Ishikawa (cell line): ENCODE measurements around the gene SLC10A7.

ENCODE experiments used
- CEBPB ChIP-seq: IDR thresholded peaks from 2 replicates; pipeline ENCODE4 v1.6.1; 2012
- CREB1 ChIP-seq: IDR thresholded peaks from 2 replicates; pipeline ENCODE4 v1.6.1; 2012; ENCODE audit warnings: low read depth
- EGR1 ChIP-seq: IDR thresholded peaks from 2 replicates; pipeline ENCODE4 v1.6.1; 2012
- EP300 ChIP-seq: IDR thresholded peaks from 2 replicates; pipeline ENCODE4 v1.6.1; 2012; ENCODE audit warnings: borderline replicate concordance
- FOXM1 ChIP-seq: IDR thresholded peaks from 2 replicates; pipeline ENCODE4 v1.6.1; 2012; ENCODE audit warnings: low read depth, borderline replicate concordance
- NFIC ChIP-seq: IDR thresholded peaks from 2 replicates; pipeline ENCODE4 v1.6.1; 2012
- RAD21 ChIP-seq: IDR thresholded peaks from 2 replicates; pipeline ENCODE4 v1.6.1; 2012; ENCODE audit warnings: low read depth
- TAF1 ChIP-seq: IDR thresholded peaks from 2 replicates; pipeline ENCODE4 v1.6.1; 2012; ENCODE audit warnings: low read depth, mild to moderate bottlenecking
- TCF12 ChIP-seq: IDR thresholded peaks from 2 replicates; pipeline ENCODE4 v1.6.1; 2012; ENCODE audit warnings: low read depth
- TEAD4 ChIP-seq: IDR thresholded peaks from 2 replicates; pipeline ENCODE4 v1.6.1; 2012
- YY1 ChIP-seq: IDR thresholded peaks from 2 replicates; pipeline ENCODE4 v1.6.1; 2012; ENCODE audit warnings: low read depth
- ZBTB7A ChIP-seq: IDR thresholded peaks from 2 replicates; pipeline ENCODE4 v1.6.1; 2012; ENCODE audit warnings: low read depth
- TF ChIP-seq, protein P1 (sequence below): IDR thresholded peaks from 2 replicates; pipeline ENCODE4 v1.6.1; 2012; ENCODE audit warnings: low read depth, mild to moderate bottlenecking
- TF ChIP-seq, protein P2 (sequence below): IDR thresholded peaks from 2 replicates; pipeline ENCODE4 v1.6.1; 2012
- TF ChIP-seq, protein P3 (sequence below): IDR thresholded peaks from 2 replicates; pipeline ENCODE4 v1.6.1; 2012

SLC10A7 gene

DNA sequence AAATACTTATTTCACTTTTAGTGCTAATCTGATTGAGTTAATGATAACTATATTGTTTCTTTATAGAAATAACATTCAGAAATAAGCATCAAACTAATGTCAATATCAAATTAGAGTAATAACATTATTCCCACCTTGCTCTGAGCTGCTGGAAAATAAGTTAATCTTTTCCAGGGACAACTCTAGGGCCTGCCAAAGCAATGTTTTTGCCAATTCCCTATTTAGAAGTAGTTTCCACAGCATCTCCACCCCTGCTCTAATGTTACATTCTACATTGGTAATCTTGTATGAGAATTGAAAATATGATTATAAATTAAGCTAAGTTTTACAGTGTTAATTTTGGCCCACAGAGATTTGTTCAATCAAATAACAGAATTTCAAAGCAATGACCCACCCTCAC, 239.1 kb downstream of the SLC10A7 start:
- TF ChIP-seq TEAD4 (no peak), TCF12 (no peak), NFIC (no peak), EGR1 (no peak), CEBPB (no peak), EP300 (no peak), ZBTB7A (no peak), FOXM1 (no peak), CREB1 (no peak), RAD21 (no peak), YY1 (no peak), TAF1 (no peak)
- TF ChIP-seq, protein P1, sequence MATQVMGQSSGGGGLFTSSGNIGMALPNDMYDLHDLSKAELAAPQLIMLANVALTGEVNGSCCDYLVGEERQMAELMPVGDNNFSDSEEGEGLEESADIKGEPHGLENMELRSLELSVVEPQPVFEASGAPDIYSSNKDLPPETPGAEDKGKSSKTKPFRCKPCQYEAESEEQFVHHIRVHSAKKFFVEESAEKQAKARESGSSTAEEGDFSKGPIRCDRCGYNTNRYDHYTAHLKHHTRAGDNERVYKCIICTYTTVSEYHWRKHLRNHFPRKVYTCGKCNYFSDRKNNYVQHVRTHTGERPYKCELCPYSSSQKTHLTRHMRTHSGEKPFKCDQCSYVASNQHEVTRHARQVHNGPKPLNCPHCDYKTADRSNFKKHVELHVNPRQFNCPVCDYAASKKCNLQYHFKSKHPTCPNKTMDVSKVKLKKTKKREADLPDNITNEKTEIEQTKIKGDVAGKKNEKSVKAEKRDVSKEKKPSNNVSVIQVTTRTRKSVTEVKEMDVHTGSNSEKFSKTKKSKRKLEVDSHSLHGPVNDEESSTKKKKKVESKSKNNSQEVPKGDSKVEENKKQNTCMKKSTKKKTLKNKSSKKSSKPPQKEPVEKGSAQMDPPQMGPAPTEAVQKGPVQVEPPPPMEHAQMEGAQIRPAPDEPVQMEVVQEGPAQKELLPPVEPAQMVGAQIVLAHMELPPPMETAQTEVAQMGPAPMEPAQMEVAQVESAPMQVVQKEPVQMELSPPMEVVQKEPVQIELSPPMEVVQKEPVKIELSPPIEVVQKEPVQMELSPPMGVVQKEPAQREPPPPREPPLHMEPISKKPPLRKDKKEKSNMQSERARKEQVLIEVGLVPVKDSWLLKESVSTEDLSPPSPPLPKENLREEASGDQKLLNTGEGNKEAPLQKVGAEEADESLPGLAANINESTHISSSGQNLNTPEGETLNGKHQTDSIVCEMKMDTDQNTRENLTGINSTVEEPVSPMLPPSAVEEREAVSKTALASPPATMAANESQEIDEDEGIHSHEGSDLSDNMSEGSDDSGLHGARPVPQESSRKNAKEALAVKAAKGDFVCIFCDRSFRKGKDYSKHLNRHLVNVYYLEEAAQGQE: no peak
- TF ChIP-seq, protein P2, sequence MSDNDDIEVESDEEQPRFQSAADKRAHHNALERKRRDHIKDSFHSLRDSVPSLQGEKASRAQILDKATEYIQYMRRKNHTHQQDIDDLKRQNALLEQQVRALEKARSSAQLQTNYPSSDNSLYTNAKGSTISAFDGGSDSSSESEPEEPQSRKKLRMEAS: no peak
- TF ChIP-seq, protein P3, sequence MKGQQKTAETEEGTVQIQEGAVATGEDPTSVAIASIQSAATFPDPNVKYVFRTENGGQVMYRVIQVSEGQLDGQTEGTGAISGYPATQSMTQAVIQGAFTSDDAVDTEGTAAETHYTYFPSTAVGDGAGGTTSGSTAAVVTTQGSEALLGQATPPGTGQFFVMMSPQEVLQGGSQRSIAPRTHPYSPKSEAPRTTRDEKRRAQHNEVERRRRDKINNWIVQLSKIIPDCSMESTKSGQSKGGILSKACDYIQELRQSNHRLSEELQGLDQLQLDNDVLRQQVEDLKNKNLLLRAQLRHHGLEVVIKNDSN: no peak

DNA sequence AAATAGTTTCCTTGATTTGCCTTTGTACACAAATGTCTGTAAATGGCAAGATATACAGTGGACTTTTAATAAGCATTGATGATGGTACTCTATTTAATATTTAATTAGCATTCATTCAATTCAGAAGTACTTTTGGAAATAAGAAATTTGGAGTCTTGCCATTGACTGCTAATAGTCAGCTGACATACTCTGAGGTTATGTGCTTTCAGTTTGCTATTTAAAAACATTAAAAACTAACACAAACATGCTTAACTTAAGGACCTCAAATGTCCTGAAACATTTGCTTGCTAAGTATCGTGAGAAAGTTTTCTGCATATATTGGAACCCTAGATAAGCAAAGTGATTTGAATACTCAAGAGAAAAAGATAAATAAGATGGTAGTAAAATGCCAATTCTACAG, 242.8 kb downstream of the SLC10A7 start:
- no peak for TF ChIP-seq TCF12
- TF ChIP-seq RAD21: no peak
- no peak for TF ChIP-seq YY1
- TF ChIP-seq TAF1: no peak
- no peak for TF ChIP-seq TEAD4
- no peak for TF ChIP-seq ZBTB7A
- TF ChIP-seq NFIC: no peak
- no peak for TF ChIP-seq CEBPB
- TF ChIP-seq EGR1: no peak
- TF ChIP-seq EP300: no peak
- no peak for TF ChIP-seq FOXM1
- TF ChIP-seq, protein P2: no peak
- TF ChIP-seq CREB1: no peak
- TF ChIP-seq, protein P3: no peak
- TF ChIP-seq, protein P1: no peak

DNA sequence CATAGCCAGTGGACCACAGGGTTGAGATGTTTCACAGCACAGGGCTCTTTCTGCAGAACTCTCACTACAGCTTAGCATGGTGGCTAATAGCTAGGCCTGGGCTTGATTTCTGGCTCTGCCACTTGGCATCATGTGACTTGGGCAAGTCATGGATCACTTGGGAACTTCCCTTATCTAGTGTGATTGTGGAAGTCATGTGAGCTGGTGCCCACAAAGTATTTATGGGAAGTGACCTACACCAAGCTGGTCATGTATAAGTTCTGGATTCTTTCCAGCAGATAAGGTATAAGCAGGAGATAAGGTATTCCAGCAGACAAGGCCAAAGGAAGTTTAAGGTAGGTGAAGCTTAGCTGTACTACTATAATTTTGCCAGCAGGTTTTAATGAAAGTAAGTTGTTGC, 246.4 kb downstream of the SLC10A7 start:
- no peak for TF ChIP-seq RAD21
- TF ChIP-seq YY1: no peak
- no peak for TF ChIP-seq ZBTB7A
- TF ChIP-seq NFIC: no peak
- no peak for TF ChIP-seq TEAD4
- no peak for TF ChIP-seq FOXM1
- TF ChIP-seq, protein P3: no peak
- no peak for TF ChIP-seq EP300

DNA sequence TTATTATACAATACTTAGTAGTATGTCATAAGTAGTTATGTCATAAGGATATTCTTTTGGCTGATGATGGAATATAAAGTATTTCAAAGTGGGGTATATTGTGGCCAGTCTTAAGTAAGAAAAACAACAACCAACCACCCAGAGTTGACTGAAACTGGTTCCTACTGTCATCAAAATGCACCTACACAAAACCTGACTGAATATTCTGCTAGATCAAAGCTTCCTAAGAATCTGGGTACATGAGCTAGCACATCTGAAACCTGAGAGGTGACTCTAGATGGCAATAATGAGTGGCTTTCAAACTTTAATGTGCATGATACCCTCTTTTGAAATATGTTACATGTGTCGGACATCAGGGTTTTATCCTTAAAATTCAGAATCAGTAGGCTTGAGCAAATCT, 247.0 kb downstream of the SLC10A7 start:
- TF ChIP-seq, protein P2: no peak
- TF ChIP-seq TEAD4 (no peak), TAF1 (no peak), TCF12 (no peak), EP300 (no peak), NFIC (no peak), EGR1 (no peak)
- TF ChIP-seq, protein P3: no peak

DNA sequence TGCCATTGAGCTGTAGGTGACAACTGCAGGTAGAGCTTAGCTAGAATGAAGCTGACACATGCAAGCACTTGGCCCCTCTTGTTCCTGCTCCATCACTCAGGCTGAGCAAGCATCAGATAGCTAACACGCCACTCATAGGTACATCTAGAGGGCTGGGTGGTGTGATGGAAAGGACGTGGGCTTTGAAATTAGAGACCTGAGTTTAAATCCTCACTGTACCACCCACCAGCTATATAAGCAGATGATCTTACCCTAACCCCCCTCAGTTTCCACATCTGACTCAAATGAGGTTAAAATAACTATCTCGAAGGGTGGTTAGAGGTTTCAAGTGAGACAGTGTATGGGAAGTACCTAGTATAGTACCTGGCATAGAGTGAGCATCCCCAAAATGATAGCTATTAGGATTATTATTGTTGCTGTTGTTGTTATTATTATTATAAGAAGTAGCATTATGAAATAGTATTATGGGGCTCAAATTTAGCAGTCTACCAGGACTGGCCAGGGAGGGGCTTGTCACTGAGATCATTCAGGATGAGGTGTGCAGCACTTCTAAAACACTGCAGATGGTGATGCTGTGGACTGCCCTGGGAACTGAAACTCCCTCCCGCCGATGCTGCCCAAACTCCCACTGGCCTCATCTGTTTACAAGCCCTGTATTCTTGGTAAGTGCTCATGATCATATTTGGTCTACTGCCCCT, 248.4 kb downstream of the SLC10A7 start:
- TF ChIP-seq TAF1 (no peak), FOXM1 (no peak), NFIC (no peak), ZBTB7A (no peak), TCF12 (no peak), YY1 (no peak), RAD21 (no peak), TEAD4 (no peak), CREB1 (no peak), EGR1 (no peak), EP300 (no peak), CEBPB (no peak)
- TF ChIP-seq, protein P1: no peak
- TF ChIP-seq, protein P2: no peak
- TF ChIP-seq, protein P3: no peak
